MM.1S (cell line): ENCODE measurements around the gene LAMC1.

Source experiments
- CTCF ChIP-seq: fragments of 300-600 bp; sonication (generic); IDR thresholded peaks from 2 replicates; pipeline ENCODE4 v1.5.1; 2016; ENCODE audit warnings: antibody characterized with exemption, low read length, mixed read lengths
- EZH2 ChIP-seq: fragments of 300-600 bp; sonication (generic); optimal IDR thresholded peaks from 2 replicates; pipeline ENCODE3; 2017; ENCODE audit warnings: low read depth, mild to moderate bottlenecking, antibody characterized with exemption, low read length, mixed read lengths
- EZH2phosphoT487 ChIP-seq: fragments of 300-600 bp; sonication (generic); IDR thresholded peaks from 2 replicates; pipeline ENCODE4 v1.6.1; 2018; ENCODE audit warnings: antibody characterized with exemption, low read length

- TF ChIP-seq EZH2 (no peak), CTCF (no peak), EZH2phosphoT487 (no peak)
Measured at GRCh38 chr1:183030053-183030452, 6.8 kb downstream of the LAMC1 start.
